ENCODE measurements around the gene A2M.

A2M gene

GRCh38 chr12:9086087-9086486, 29.6 kb downstream of the A2M start:
- Histone ChIP-seq H3K9me3 (ENCODE audit: severe bottlenecking) (no peaks in the 10 kb centered on the region), H3K27me3 (ENCODE audit: insufficient read depth, poor library complexity, severe bottlenecking) (no peaks in the 10 kb centered on the region), H3K36me3 (ENCODE audit: low read depth) (no peaks in the 10 kb centered on the region), H3K4me1 (ENCODE audit: insufficient read depth, poor library complexity, severe bottlenecking) (no peaks in the 10 kb centered on the region), H3K27ac (ENCODE audit: poor library complexity, severe bottlenecking) (no peak overlapping the region), H3K4me3 (ENCODE audit: severe bottlenecking) (no peak overlapping the region)
- TF ChIP-seq CTCF (IDR thresholded peaks at IDR 0.05; ENCODE audit: poor library complexity, severe bottlenecking) = no peak
- ATAC-seq (ENCODE audit: low read depth) (no peak), DNase-seq (ENCODE audit: low spot score) (no peak)

GRCh38 chr12:9084417-9084816, 31.3 kb downstream of the A2M start:
- Histone ChIP-seq H3K9me3 (ENCODE audit: severe bottlenecking) (no peaks in the 10 kb centered on the region), H3K36me3 (ENCODE audit: low read depth) (no peaks in the 10 kb centered on the region), H3K4me1 (ENCODE audit: insufficient read depth, poor library complexity, severe bottlenecking) (no peaks in the 10 kb centered on the region), H3K27me3 (ENCODE audit: insufficient read depth, poor library complexity, severe bottlenecking) (no peaks in the 10 kb centered on the region), H3K27ac (ENCODE audit: poor library complexity, severe bottlenecking) (no peak overlapping the region), H3K4me3 (ENCODE audit: severe bottlenecking) (no peak overlapping the region)
- no peak for TF ChIP-seq CTCF (IDR thresholded peaks at IDR 0.05; ENCODE audit: poor library complexity, severe bottlenecking)
- DNase-seq (ENCODE audit: low spot score) = no peak
- ATAC-seq (ENCODE audit: low read depth) = no peak

- H3K27me3 ChIP-seq (ENCODE audit: insufficient read depth, poor library complexity, severe bottlenecking) = no peaks in the 10 kb centered on the region
- no peak overlapping the region for H3K27ac ChIP-seq (ENCODE audit: poor library complexity, severe bottlenecking)
- H3K4me1 ChIP-seq (ENCODE audit: insufficient read depth, poor library complexity, severe bottlenecking) = no peaks in the 10 kb centered on the region
- DNase-seq (ENCODE audit: low spot score) (no peak), ATAC-seq (ENCODE audit: low read depth) (no peak)
- TF ChIP-seq CTCF (IDR thresholded peaks at IDR 0.05; ENCODE audit: poor library complexity, severe bottlenecking) = no peak
- no peaks in the 10 kb centered on the region for H3K36me3 ChIP-seq (ENCODE audit: low read depth)
- no peak overlapping the region for H3K4me3 ChIP-seq (ENCODE audit: severe bottlenecking)
- no peaks in the 10 kb centered on the region for H3K9me3 ChIP-seq (ENCODE audit: severe bottlenecking)
Measured at GRCh38 chr12:9083793-9084192, 31.9 kb downstream of the A2M start.

- TF ChIP-seq CTCF (IDR thresholded peaks at IDR 0.05; ENCODE audit: poor library complexity, severe bottlenecking) = no peak
- no peak for DNase-seq (ENCODE audit: low spot score)
- Histone ChIP-seq H3K9me3 (ENCODE audit: severe bottlenecking) (no peaks in the 10 kb centered on the region), H3K27me3 (ENCODE audit: insufficient read depth, poor library complexity, severe bottlenecking) (no peaks in the 10 kb centered on the region), H3K4me3 (ENCODE audit: severe bottlenecking) (no peak overlapping the region), H3K4me1 (ENCODE audit: insufficient read depth, poor library complexity, severe bottlenecking) (no peaks in the 10 kb centered on the region), H3K27ac (ENCODE audit: poor library complexity, severe bottlenecking) (no peak overlapping the region), H3K36me3 (ENCODE audit: low read depth) (no peaks in the 10 kb centered on the region)
- no peak for ATAC-seq (ENCODE audit: low read depth)
Measured at GRCh38 chr12:9081667-9082427, 33.9 kb downstream of the A2M start.
